Prostate gland (tissue), 2 donors: ENCODE results near the gene EPB41L4A. TPM values are rescaled to one million over a fixed set of nuclear protein-coding genes. Genes with fewer than 3 reads are reported as not detected.
"Not testable (repeated sequence)": the region's sequence is repeated elsewhere in the genome, so short reads cannot be mapped to it uniquely, and the experiment has no call there.

Source experiments
- DNase-seq: peaks from one replicate; pipeline ENCODE4 v3.0.0-alpha.2; 2019; ENCODE audit warnings: low spot score
- H3K27ac ChIP-seq, 2 donors: fragments of 200-600 bp; sonication (generic); 2 replicates each; pipeline ENCODE4 v1.5.1; 2017 to 2019
- H3K27me3 ChIP-seq: fragments of 200-600 bp; sonication (generic); replicated peaks from 2 replicates; pipeline ENCODE4 v1.5.1; 2019; ENCODE audit not compliant: insufficient read depth
- H3K36me3 ChIP-seq, 2 donors: fragments of 200-600 bp; sonication (generic); 1 replicate in 1 of 2; 2 replicates in 1 of 2; pipeline versions ENCODE4 v1.5.1 to v1.8.1; 2017 to 2019
- H3K4me1 ChIP-seq: fragments of 200-600 bp; sonication (generic); replicated peaks from 2 replicates; pipeline ENCODE4 v1.5.1; 2019
- H3K4me3 ChIP-seq, 2 donors: fragments of 200-600 bp; sonication (generic); 2 replicates each; pipeline ENCODE4 v1.5.1; 2017 to 2019
- H3K9me3 ChIP-seq: fragments of 200-600 bp; sonication (generic); 2 replicates; pipeline ENCODE4 v1.5.1; 2017
- POLR2A ChIP-seq: fragments of 450-650 bp; IDR thresholded peaks from one replicate; pipeline ENCODE4 v1.6.1; 2016; ENCODE audit warnings: antibody characterized with exemption, mild to moderate bottlenecking
- POLR2AphosphoS5 ChIP-seq: sonication (generic); formaldehyde crosslinking; IDR thresholded peaks from one replicate; pipeline ENCODE4 v1.6.1; 2017; ENCODE audit warnings: antibody characterized with exemption
- WGBS: methylation state at CpG from one replicate; pipeline ENCODE4 v1.1.5; 2018; 5-methylcytosine and 5-hydroxymethylcytosine counted together
- intact Hi-C: fragments of 100-400 bp; cut with DNase I; formaldehyde crosslinking; loops from one replicate; pipeline ENCODE4 v1.14.2; 2022
- total RNA-seq, 2 donors: library from RNA; depleted of rRNA; stranded (reverse); fragments of >200 nt; gene quantifications; one replicate each; pipeline ENCODE4 v1.1.0, GENCODE V29; 2016
- TF ChIP-seq, protein P1 (sequence below), 4 experiments: fragments of 200-600 bp in 2 of 4; fragments of 450-650 bp in 2 of 4; sonication (generic) in 2 of 4; IDR thresholded peaks; 1 replicate in 3 of 4; 2 replicates in 1 of 4; pipeline ENCODE4 v1.5.1; 2016 to 2019; ENCODE audit warnings: antibody characterized with exemption in 4 of 4, mild to moderate bottlenecking in 2 of 4, moderate library complexity in 2 of 4

Gene EPB41L4A
- total RNA-seq, 2 donors from 2014 or later: 23.0 to 37.5 TPM

DNA sequence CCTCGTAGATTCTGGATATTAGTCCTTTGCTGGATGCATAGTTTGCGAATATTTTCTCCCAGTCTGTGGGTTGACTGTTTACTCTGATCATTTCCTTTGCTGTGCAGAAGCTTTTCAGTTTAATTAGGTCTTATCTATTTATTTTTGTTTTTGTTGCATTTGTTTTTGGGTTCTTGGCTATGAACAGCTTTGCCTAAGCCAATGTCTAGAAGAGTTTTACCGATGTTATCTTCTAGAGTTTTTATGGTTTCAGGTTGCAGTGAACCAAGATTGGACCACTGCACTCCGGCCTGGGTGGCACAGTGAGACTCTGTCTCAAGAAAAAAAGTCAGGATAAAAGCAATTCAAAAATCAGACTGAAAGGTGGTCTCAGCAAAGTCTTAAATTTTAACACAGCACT is 188.5 kb downstream of the EPB41L4A start:
- TF ChIP-seq, protein P1, sequence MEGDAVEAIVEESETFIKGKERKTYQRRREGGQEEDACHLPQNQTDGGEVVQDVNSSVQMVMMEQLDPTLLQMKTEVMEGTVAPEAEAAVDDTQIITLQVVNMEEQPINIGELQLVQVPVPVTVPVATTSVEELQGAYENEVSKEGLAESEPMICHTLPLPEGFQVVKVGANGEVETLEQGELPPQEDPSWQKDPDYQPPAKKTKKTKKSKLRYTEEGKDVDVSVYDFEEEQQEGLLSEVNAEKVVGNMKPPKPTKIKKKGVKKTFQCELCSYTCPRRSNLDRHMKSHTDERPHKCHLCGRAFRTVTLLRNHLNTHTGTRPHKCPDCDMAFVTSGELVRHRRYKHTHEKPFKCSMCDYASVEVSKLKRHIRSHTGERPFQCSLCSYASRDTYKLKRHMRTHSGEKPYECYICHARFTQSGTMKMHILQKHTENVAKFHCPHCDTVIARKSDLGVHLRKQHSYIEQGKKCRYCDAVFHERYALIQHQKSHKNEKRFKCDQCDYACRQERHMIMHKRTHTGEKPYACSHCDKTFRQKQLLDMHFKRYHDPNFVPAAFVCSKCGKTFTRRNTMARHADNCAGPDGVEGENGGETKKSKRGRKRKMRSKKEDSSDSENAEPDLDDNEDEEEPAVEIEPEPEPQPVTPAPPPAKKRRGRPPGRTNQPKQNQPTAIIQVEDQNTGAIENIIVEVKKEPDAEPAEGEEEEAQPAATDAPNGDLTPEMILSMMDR (IDR thresholded peaks at IDR 0.05): no peak
- TF ChIP-seq POLR2AphosphoS5 (no peak), POLR2A (no peak)
- Histone ChIP-seq H3K36me3 (no peaks in the 10 kb centered on the region), H3K9me3 (no peaks in the 10 kb centered on the region), H3K4me3 (no peak overlapping the region), H3K4me1 (no peaks in the 10 kb centered on the region), H3K27me3 (no peaks in the 10 kb centered on the region), H3K27ac (no peak overlapping the region)
- 36% methylated on average over 4 of the region's 4 CpGs for WGBS
- intact Hi-C loops: no loop called here
- DNase-seq: no peak

DNA sequence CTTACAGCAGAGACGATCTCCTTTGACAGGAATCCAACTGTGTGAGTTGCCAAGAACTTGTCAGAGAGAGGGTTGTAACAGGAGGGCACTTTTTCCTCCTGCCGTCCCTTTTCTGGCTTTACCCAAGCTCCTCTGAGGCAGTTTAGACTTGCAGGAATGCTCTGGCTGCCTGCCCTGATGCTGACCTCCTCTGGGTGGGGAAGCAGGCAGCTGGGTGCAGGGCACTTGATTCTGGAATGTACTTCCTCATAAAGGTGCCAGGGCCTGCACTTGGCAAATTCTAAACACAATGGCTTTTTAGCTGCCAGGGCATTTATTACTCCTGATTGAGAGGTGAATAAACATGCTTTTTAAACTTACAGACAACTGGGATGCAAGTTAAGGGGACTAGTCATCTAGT is 190.4 kb downstream of the EPB41L4A start:
- WGBS: 9% methylated on average over 2 of the region's 2 CpGs
- Histone ChIP-seq H3K9me3 (no peaks in the 10 kb centered on the region), H3K4me3 (no peak overlapping the region), H3K27me3 (no peaks in the 10 kb centered on the region), H3K27ac (no peak overlapping the region), H3K4me1 (no peaks in the 10 kb centered on the region), H3K36me3 (no peaks in the 10 kb centered on the region)
- intact Hi-C loops: no loop called here
- peak; percentile 87 for DNase-seq
- peak; percentile 84 for TF ChIP-seq POLR2AphosphoS5
- no peak for TF ChIP-seq POLR2A
- TF ChIP-seq, protein P1 (IDR thresholded peaks at IDR 0.05): no peak

DNA sequence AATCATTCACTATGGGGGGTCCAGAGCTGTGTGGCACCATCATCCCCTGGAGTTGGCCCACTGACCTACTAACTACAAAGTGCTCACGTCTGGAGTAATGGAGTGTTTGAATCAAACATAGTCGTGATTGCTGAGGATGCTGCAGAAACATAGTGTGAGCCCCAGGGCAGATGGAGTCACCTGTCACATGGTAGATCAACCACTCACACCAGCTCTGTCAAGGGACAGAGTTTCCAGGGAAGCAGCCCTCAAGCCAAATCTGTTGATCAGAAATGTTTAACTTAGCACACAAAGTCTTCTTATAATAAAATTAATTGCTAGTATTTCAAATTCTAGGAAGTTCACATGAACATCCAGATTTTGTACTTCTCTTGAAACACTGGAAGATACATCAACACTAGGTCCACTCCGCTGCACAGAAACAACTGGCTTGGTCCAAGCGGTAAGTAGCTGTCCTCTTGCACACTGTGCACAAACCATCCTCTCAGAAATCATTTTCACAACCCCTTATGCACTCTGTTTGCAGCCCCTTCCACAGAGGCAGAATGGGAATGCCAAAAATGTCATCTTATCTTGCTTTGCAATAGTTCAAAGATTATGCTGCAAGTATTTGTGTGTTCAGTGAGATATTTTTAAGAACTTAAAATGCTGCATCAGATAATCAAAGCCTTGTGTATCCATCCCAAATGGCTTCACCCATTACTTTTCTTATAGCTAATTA is 191.0 kb downstream of the EPB41L4A start:
- no peaks in the 10 kb centered on the region for H3K36me3 ChIP-seq
- H3K4me3 ChIP-seq: no peak overlapping the region
- no peak for DNase-seq
- WGBS: 65% methylated on average over 4 of the region's 4 CpGs
- intact Hi-C loops: no loop called here
- H3K27me3 ChIP-seq: no peaks in the 10 kb centered on the region
- H3K27ac ChIP-seq: no peak overlapping the region
- no peak for TF ChIP-seq POLR2AphosphoS5
- no peak for TF ChIP-seq POLR2A
- TF ChIP-seq, protein P1 (IDR thresholded peaks at IDR 0.05): no peak
- H3K4me1 ChIP-seq: no peaks in the 10 kb centered on the region
- no peaks in the 10 kb centered on the region for H3K9me3 ChIP-seq

DNA sequence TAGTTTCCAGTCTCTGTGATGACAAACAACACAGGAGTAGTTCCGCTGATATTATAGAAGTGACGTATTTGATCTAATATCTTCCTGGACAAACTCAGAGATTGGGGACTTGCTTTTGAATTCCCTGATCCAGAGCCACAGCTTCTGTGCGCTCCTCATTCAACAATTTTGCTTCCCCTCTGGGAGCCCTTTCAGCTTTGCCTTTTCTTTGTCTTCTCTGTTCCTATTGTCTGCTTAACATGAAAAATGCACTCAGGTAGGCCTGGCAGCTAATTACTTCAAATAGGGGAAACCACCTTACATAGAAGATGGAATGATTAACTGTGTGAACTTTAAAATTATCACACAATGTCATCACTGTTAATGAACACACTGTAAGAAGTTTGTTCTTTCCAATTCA is 192.9 kb downstream of the EPB41L4A start:
- intact Hi-C loops: no loop called here
- H3K27me3 ChIP-seq: no peaks in the 10 kb centered on the region
- no peaks in the 10 kb centered on the region for H3K4me1 ChIP-seq
- H3K27ac ChIP-seq: no peak overlapping the region
- TF ChIP-seq, protein P1 (IDR thresholded peaks at IDR 0.05): no peak
- no peak for DNase-seq
- H3K4me3 ChIP-seq: no peak overlapping the region
- H3K36me3 ChIP-seq: no peaks in the 10 kb centered on the region
- no peaks in the 10 kb centered on the region for H3K9me3 ChIP-seq
- WGBS: 88% methylated on average over 3 of the region's 3 CpGs

DNA sequence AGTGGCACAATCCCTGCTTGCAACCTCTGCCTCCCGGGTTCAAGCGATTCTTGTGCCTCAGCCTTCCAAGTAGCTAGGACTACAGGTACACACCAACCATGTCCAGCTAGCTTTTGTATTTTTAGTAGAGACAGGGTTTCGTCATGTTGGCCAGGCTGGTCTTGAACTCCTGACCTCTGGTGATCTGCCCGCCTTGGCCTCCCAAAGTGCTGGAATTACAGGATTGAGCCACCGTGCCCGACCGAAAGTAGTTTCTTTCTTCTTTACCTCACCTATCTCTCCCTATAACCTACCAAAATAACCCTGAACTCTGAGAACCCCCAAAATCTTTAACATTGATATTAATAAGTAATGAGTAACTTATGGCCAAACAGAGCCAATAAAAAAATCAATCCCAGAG is 196.1 kb downstream of the EPB41L4A start:
- H3K4me1 ChIP-seq, intact Hi-C loops, H3K27me3 ChIP-seq, DNase-seq, H3K9me3 ChIP-seq, H3K4me3 ChIP-seq, H3K36me3 ChIP-seq, H3K27ac ChIP-seq: not testable (repeated sequence)
- WGBS: 98% methylated on average over 7 of the region's 7 CpGs
